H1 (cell line): ENCODE results near the gene NAAA. TPM values are rescaled to one million over a fixed set of nuclear protein-coding genes. Genes with fewer than 3 reads are reported as not detected.

Experiments
- CTCF ChIA-PET: fragments of 300-600 bp; sonication (Branson Sonifier 250); formaldehyde crosslinking; loops from one replicate; lab custom pipeline; 2021; ENCODE audit not compliant: partially characterized antibody; lab: Charles Lee
- POLR2A ChIA-PET: fragments of 300-600 bp; sonication (Branson Sonifier 250); formaldehyde crosslinking; loops from one replicate; lab custom pipeline; 2021; ENCODE audit warnings: inconsistent platforms; ENCODE audit not compliant: partially characterized antibody; lab: Charles Lee
- DNase-seq, 2 experiments: peaks; one replicate each; pipeline versions ENCODE4 v3.0.0 to v3.0.0-alpha.2; 2010 to 2022; ENCODE audit warnings: low spot score in 2 of 2, low read depth in 1 of 2, mixed read lengths in 1 of 2
- FAIRE-seq: peaks from 2 replicates; lab custom pipeline; 2011; peaks lifted over from hg19 to GRCh38; lab: Jason Lieb, UNC
- H2AFZ ChIP-seq: 2 replicates; pipeline ENCODE4 v1.8.1; 2012; ENCODE audit warnings: low read length, inconsistent platforms
- H2AK5ac ChIP-seq: 2 replicates; pipeline ENCODE4 v1.6.1; 2013; ENCODE audit warnings: low read depth, low read length
- H2BK120ac ChIP-seq: replicated peaks from 2 replicates; pipeline ENCODE3; 2013; ENCODE audit warnings: low read depth, low read length, inconsistent platforms
- H2BK12ac ChIP-seq: 2 replicates; pipeline ENCODE4 v1.6.1; 2013; ENCODE audit warnings: low read depth, low read length
- H2BK15ac ChIP-seq: 2 replicates; pipeline ENCODE4 v1.6.1; 2013; ENCODE audit warnings: low read length
- H2BK20ac ChIP-seq: 2 replicates; pipeline ENCODE4 v1.6.1; 2013; ENCODE audit warnings: low read length
- H2BK5ac ChIP-seq: 2 replicates; pipeline ENCODE4 v1.6.1; 2013; ENCODE audit warnings: low read depth, low read length
- H3K14ac ChIP-seq: 2 replicates; pipeline ENCODE4 v1.6.1; 2013; ENCODE audit warnings: inconsistent platforms; ENCODE audit not compliant: insufficient read length
- H3K18ac ChIP-seq: 2 replicates; pipeline ENCODE4 v1.6.1; 2013; ENCODE audit warnings: low read length; ENCODE audit errors: extremely low read depth
- H3K23ac ChIP-seq: 2 replicates; pipeline ENCODE4 v1.6.1; 2013; ENCODE audit warnings: inconsistent platforms; ENCODE audit not compliant: insufficient read length
- H3K23me2 ChIP-seq: 2 replicates; pipeline ENCODE4 v1.6.1; 2013; ENCODE audit warnings: low read depth, low read length
- H3K27ac ChIP-seq: 2 replicates; pipeline ENCODE4 v1.6.1; 2011; ENCODE audit warnings: low read depth, low read length, inconsistent platforms
- H3K27me3 ChIP-seq, 4 experiments: replicated peaks in 1 of 4; 1 replicate in 1 of 4; 2 replicates in 3 of 4; pipeline versions ENCODE4 v1.6.1 to v1.8.1; 2011 to 2013; ENCODE audit warnings: low read length in 3 of 4, mild to moderate bottlenecking in 3 of 4, inconsistent platforms in 2 of 4, mixed read lengths in 2 of 4, moderate library complexity in 1 of 4; ENCODE audit not compliant: control insufficient read depth in 3 of 4, insufficient read depth in 3 of 4; ENCODE audit errors: extremely low read depth in 1 of 4
- H3K36me3 ChIP-seq, 4 experiments: 2 replicates each; pipeline versions ENCODE4 v1.6.1 to v1.8.1; 2011 to 2013; ENCODE audit warnings: mild to moderate bottlenecking in 4 of 4, low read length in 3 of 4, moderate library complexity in 2 of 4, control low read depth in 1 of 4, inconsistent platforms in 1 of 4; ENCODE audit not compliant: insufficient read depth in 4 of 4, control insufficient read depth in 2 of 4
- H3K4ac ChIP-seq: replicated peaks from 2 replicates; pipeline ENCODE3; 2013; ENCODE audit warnings: low read length, low read depth, mixed read lengths, inconsistent platforms; ENCODE audit not compliant: insufficient read length
- H3K4me1 ChIP-seq, 4 experiments: replicated peaks in 1 of 4; 1 replicate in 1 of 4; 2 replicates in 3 of 4; pipeline versions ENCODE4 v1.6.1 to v1.8.1; 2011 to 2013; ENCODE audit warnings: low read length in 3 of 4, inconsistent platforms in 2 of 4, mixed read lengths in 1 of 4; ENCODE audit not compliant: insufficient read depth in 4 of 4, control insufficient read depth in 3 of 4
- H3K4me2 ChIP-seq, 2 experiments: 2 replicates each; pipeline versions ENCODE4 v1.6.1 to v1.8.1; 2011 to 2013; ENCODE audit warnings: low read depth in 2 of 2, low read length in 2 of 2, control low read depth in 1 of 2, inconsistent platforms in 1 of 2, mild to moderate bottlenecking in 1 of 2; ENCODE audit not compliant: insufficient read depth in 1 of 2
- H3K4me3 ChIP-seq, 4 experiments: fragments of 200-600, 300-600 bp in 1 of 4; sonication (generic), shearing (Covaris generic), sonication (Bioruptor Twin) in 1 of 4; 2 replicates each; pipeline versions ENCODE4 v1.5.1 to v1.8.1; 2011 to 2016; ENCODE audit warnings: low read length in 4 of 4, low read depth in 3 of 4, control low read depth in 2 of 4, inconsistent platforms in 2 of 4, mild to moderate bottlenecking in 2 of 4, mixed read lengths in 1 of 4, moderate library complexity in 1 of 4; ENCODE audit not compliant: insufficient read depth in 2 of 4; ENCODE audit errors: extremely low read depth in 1 of 4
- H3K56ac ChIP-seq: replicated peaks from 2 replicates; pipeline ENCODE3; 2013; ENCODE audit warnings: low read depth, mild to moderate bottlenecking, mixed read lengths, low read length, inconsistent platforms; ENCODE audit not compliant: insufficient read length
- H3K79me1 ChIP-seq: 2 replicates; pipeline ENCODE4 v1.6.1; 2013; ENCODE audit warnings: low read depth, low read length, control low read depth
- H3K79me2 ChIP-seq, 2 experiments: 2 replicates each; pipeline versions ENCODE4 v1.6.1 to v1.8.1; 2012 to 2013; ENCODE audit warnings: low read length in 2 of 2, mild to moderate bottlenecking in 2 of 2, inconsistent platforms in 1 of 2; ENCODE audit not compliant: insufficient read depth in 2 of 2, control insufficient read depth in 1 of 2
- H3K9ac ChIP-seq, 4 experiments: replicated peaks in 1 of 4; 1 replicate in 1 of 4; 2 replicates in 3 of 4; pipeline versions ENCODE4 v1.6.1 to v1.8.1; 2011 to 2013; ENCODE audit warnings: low read depth in 3 of 4, low read length in 3 of 4, control low read depth in 2 of 4, mild to moderate bottlenecking in 2 of 4, moderate library complexity in 2 of 4, inconsistent platforms in 1 of 4; ENCODE audit errors: extremely low read depth in 1 of 4
- H3K9me3 ChIP-seq, 2 experiments: 2 replicates each; pipeline versions ENCODE4 v1.6.1 to v1.8.1; 2012 to 2013; ENCODE audit warnings: mild to moderate bottlenecking in 2 of 2, moderate library complexity in 2 of 2, control low read depth in 1 of 2, inconsistent platforms in 1 of 2, low read depth in 1 of 2, low read length in 1 of 2, mixed read lengths in 1 of 2; ENCODE audit not compliant: insufficient read depth in 2 of 2
- H4K20me1 ChIP-seq, 2 experiments: replicated peaks in 1 of 2; 2 replicates each; pipeline versions ENCODE3 to v1.8.1; 2011 to 2013; ENCODE audit warnings: inconsistent platforms in 2 of 2, low read length in 2 of 2, mild to moderate bottlenecking in 1 of 2; ENCODE audit not compliant: insufficient read depth in 2 of 2, control insufficient read depth in 1 of 2
- H4K5ac ChIP-seq: 2 replicates; pipeline ENCODE4 v1.6.1; 2013; ENCODE audit warnings: low read length, low read depth, mixed read lengths, inconsistent platforms; ENCODE audit not compliant: insufficient read length
- H4K8ac ChIP-seq: 2 replicates; pipeline ENCODE4 v1.8.0; 2013; ENCODE audit warnings: mild to moderate bottlenecking, moderate library complexity, low read length, inconsistent platforms; ENCODE audit not compliant: insufficient read depth; ENCODE audit errors: extremely low read depth
- H4K91ac ChIP-seq: replicated peaks from 2 replicates; pipeline ENCODE3; 2013; ENCODE audit warnings: low read length, mixed read lengths, inconsistent platforms; ENCODE audit not compliant: insufficient read length
- JUN ChIP-seq: IDR thresholded peaks from 2 replicates; pipeline ENCODE4 v1.6.1; 2011; ENCODE audit warnings: low read depth, mild to moderate bottlenecking, improper control_type of control experiment, low read length
- POLR2A ChIP-seq, 2 experiments: IDR thresholded peaks; 1 replicate in 1 of 2; 2 replicates in 1 of 2; pipeline ENCODE4 v1.6.1; 2011; ENCODE audit warnings: low read depth in 2 of 2, low read length in 2 of 2, mild to moderate bottlenecking in 2 of 2; ENCODE audit errors: control extremely low read depth in 1 of 2
- SAP30 ChIP-seq: fragments of 300-600 bp; sonication (generic); IDR thresholded peaks from 2 replicates; pipeline ENCODE4 v1.7.1; 2012; ENCODE audit warnings: low read length, moderate library complexity, mild to moderate bottlenecking, inconsistent platforms; ENCODE audit not compliant: insufficient read depth, insufficient replicate concordance
- WGBS, 2 experiments: shearing (Covaris generic) in 1 of 2; methylation state at CpG; one replicate each; pipeline versions ENCODE4 v1.1.6 to v1.1.7; 2013 to 2015; ENCODE audit warnings: low lambda C conversion rate in 2 of 2, mixed read lengths in 2 of 2, inconsistent platforms in 1 of 2, low coverage in 1 of 2, missing lambda C conversion rate in 1 of 2; ENCODE audit not compliant: insufficient replicate concordance in 2 of 2, insufficient coverage in 1 of 2, insufficient read length in 1 of 2; ENCODE audit errors: extremely low coverage in 1 of 2, missing lambda C conversion rate in 1 of 2; 5-methylcytosine and 5-hydroxymethylcytosine counted together
- polyA plus RNA-seq, 7 experiments: library from polyadenylated mRNA; depleted of rRNA in 3 of 7; stranded (reverse) in 5 of 7; unstranded in 2 of 7; fragments of >200 nt in 5 of 7; fragments of 200-250 nt in 2 of 7; gene quantifications; 1 replicate in 5 of 7; 2 replicates in 1 of 7; 4 replicates in 1 of 7; pipeline versions ENCODE4 v1.2.1 to v1.2.3, GENCODE V29; 2011 to 2013; ENCODE audit warnings: missing spikeins in 2 of 7, mixed read lengths in 2 of 7
- total RNA-seq: library from RNA; stranded (reverse); fragmentation: NEBNext Ultra II Directional; extraction: Animal tissue kit (Norgen Biotek cat#: 25700); gene quantifications from 2 replicates; pipeline ENCODE4 v1.2.1, GENCODE V29; 2021

NAAA gene
- total and polyA plus RNA-seq, 2 of the 8 experiments (the other 6 are each of a cell fraction or from before 2014, with no cell fraction given): 9.4 to 12.5 TPM

DNA sequence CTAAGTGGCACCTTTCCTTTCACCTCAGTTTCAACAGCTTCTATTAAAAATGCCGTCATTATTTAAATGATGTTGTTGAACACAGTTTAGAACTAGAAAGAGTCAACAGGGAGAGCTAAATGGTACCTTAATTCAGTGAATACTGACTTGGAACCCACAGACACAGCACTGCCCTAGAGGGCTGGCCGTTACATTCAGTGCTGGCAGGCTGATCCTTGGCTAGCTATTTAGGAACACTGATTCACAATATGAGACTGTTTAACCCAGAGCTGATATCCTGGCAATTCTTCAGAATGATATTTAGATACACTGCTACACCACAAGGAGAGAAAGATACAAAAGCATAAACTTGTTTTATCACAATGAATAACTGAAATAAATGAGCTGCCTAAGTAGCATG is 12.7 kb upstream of the NAAA start:
- POLR2A ChIA-PET: interaction anchor here (1.0 kb wide), 1 partner anchor 40 kb away, joined by 3 read pairs; no protein-coding TSS in a partner anchor
- TF ChIP-seq SAP30: no peak
- TF ChIP-seq POLR2A (IDR thresholded peaks at IDR 0.05; ENCODE audit: control extremely low read depth in 1 of 2, low read depth in 2 of 2, low read length in 2 of 2): no peak
- TF ChIP-seq JUN: no peak

More for the DNA sequence above, 12.7 kb upstream of the NAAA start:
- H3K23ac ChIP-seq: no peak overlapping the region
- no peaks in the 10 kb centered on the region for H3K4me1 ChIP-seq
- no peak overlapping the region for H3K14ac ChIP-seq
- no peak overlapping the region for H2BK20ac ChIP-seq
- no peak overlapping the region for H2BK120ac ChIP-seq
- no peak overlapping the region for H3K4me3 ChIP-seq
- H4K91ac ChIP-seq: no peak overlapping the region
- FAIRE-seq (no peak), DNase-seq (no peak)
- no peak overlapping the region for H2BK12ac ChIP-seq
- no peak overlapping the region for H3K18ac ChIP-seq
- H2AFZ ChIP-seq: no peak overlapping the region
- peaks cover 0 to 2% of the 10 kb centered on the region in 2 experiments for H4K20me1 ChIP-seq
- H3K27ac ChIP-seq: no peak overlapping the region
- no peaks in the 10 kb centered on the region for H3K9me3 ChIP-seq
- WGBS, 2 experiments: 69% methylated on average over 2 of the region's 2 CpGs; no CpG with 5 or more reads in 1 of the 2 experiments
- no peak overlapping the region for H2AK5ac ChIP-seq
- peaks cover 26 to 92% (median 65%) of the 10 kb centered on the region in 4 experiments for H3K36me3 ChIP-seq
- no peaks in the 10 kb centered on the region for H3K79me1 ChIP-seq
- H4K5ac ChIP-seq: no peak overlapping the region
- H2BK5ac ChIP-seq: no peak overlapping the region
- no peak overlapping the region for H3K9ac ChIP-seq
- no peak overlapping the region for H3K4me2 ChIP-seq
- no peaks in the 10 kb centered on the region for H3K23me2 ChIP-seq
- H3K27me3 ChIP-seq: no peaks in the 10 kb centered on the region
- no peak overlapping the region for H3K56ac ChIP-seq
- no peak overlapping the region for H2BK15ac ChIP-seq
- no peak overlapping the region for H4K8ac ChIP-seq
- CTCF ChIA-PET: interaction anchor here (0.8 to 3.4 kb wide), 3 partner anchors 13 to 206 kb away, joined by 3 to 11 read pairs (median 3); partner anchors contain the start of gene NAAA
- H3K79me2 ChIP-seq: no peaks in the 10 kb centered on the region
- H3K4ac ChIP-seq: no peak overlapping the region
